OCI-LY1 (cell line): ENCODE results near the gene TIPIN.

Experiments used
- H2AFZ ChIP-seq: fragments of 200-600 bp; sonication (generic), shearing (Covaris generic); 2 replicates; pipeline ENCODE4 v1.6.0; 2014; ENCODE audit warnings: antibody characterized with exemption, mild to moderate bottlenecking, low read length
- H3F3A ChIP-seq: fragments of 200-600 bp; sonication (generic), shearing (Covaris generic); 2 replicates; pipeline ENCODE4 v1.6.0; 2014; ENCODE audit warnings: mild to moderate bottlenecking, antibody characterized with exemption, low read length, moderate library complexity; ENCODE audit not compliant: insufficient read depth
- H3K27ac ChIP-seq: fragments of 200-600 bp; sonication (generic); 2 replicates; pipeline ENCODE4 v1.5.1; 2014; ENCODE audit warnings: low read length, mixed run types, mild to moderate bottlenecking, low read depth; ENCODE audit not compliant: poor library complexity, severe bottlenecking
- H3K27me3 ChIP-seq: fragments of 200-600 bp; sonication (generic); 2 replicates; pipeline ENCODE4 v1.6.0; 2014; ENCODE audit warnings: antibody characterized with exemption, mild to moderate bottlenecking, low read length, moderate library complexity; ENCODE audit not compliant: insufficient read depth
- H3K36me3 ChIP-seq: fragments of 200-600 bp; sonication (generic); 2 replicates; pipeline ENCODE4 v1.6.1; 2014; ENCODE audit warnings: mild to moderate bottlenecking, antibody characterized with exemption, low read length, moderate library complexity, mixed read lengths; ENCODE audit not compliant: insufficient read depth
- H3K4me1 ChIP-seq: fragments of 200-600 bp; sonication (generic); 2 replicates; pipeline ENCODE4 v1.5.1; 2014; ENCODE audit warnings: mild to moderate bottlenecking, low read length, moderate library complexity; ENCODE audit not compliant: insufficient read depth, severe bottlenecking
- H3K4me2 ChIP-seq: fragments of 200-600 bp; sonication (generic), shearing (Covaris generic); 2 replicates; pipeline ENCODE4 v1.6.1; 2014; ENCODE audit warnings: low read length
- H3K4me3 ChIP-seq: fragments of 200-600 bp; sonication (generic); 2 replicates; pipeline ENCODE4 v1.5.1; 2014; ENCODE audit warnings: low read length, low read depth, mild to moderate bottlenecking, mixed read lengths; ENCODE audit not compliant: poor library complexity, severe bottlenecking
- H3K79me2 ChIP-seq: fragments of 200-600 bp; shearing (Covaris generic); 2 replicates; pipeline ENCODE4 v1.6.1; 2016; ENCODE audit warnings: mixed run types, low read length, mixed read lengths; ENCODE audit not compliant: insufficient read depth
- H3K9ac ChIP-seq: fragments of 200-600 bp; sonication (generic), shearing (Covaris generic); 2 replicates; pipeline ENCODE4 v1.6.1; 2014; ENCODE audit warnings: mild to moderate bottlenecking, low read length, mixed read lengths
- H3K9me2 ChIP-seq: fragments of 200-600 bp; sonication (generic), shearing (Covaris generic); 2 replicates; pipeline ENCODE4 v1.6.1; 2014; ENCODE audit warnings: low read depth, mild to moderate bottlenecking, low read length, mixed read lengths
- H3K9me3 ChIP-seq: fragments of 200-600 bp; shearing (Covaris generic); 2 replicates; pipeline ENCODE4 v1.6.1; 2014; ENCODE audit warnings: low read length, mixed read lengths
- H4K20me1 ChIP-seq: fragments of 200-600 bp; sonication (generic), shearing (Covaris generic); 2 replicates; pipeline ENCODE4 v1.6.0; 2016; ENCODE audit warnings: mild to moderate bottlenecking, low read length; ENCODE audit not compliant: insufficient read depth
- CTCF ChIP-seq: fragments of 200-600 bp; sonication (generic), shearing (Covaris generic); IDR thresholded peaks from 2 replicates; pipeline ENCODE4 v1.5.1; 2017; ENCODE audit warnings: mild to moderate bottlenecking, antibody characterized with exemption, low read length, moderate library complexity, mixed read lengths
- EZH2 ChIP-seq: fragments of 200-600 bp; sonication (generic), shearing (Covaris generic); IDR thresholded peaks from 2 replicates; pipeline ENCODE4 v1.8.0; 2017; ENCODE audit warnings: borderline replicate concordance, mixed run types, mild to moderate bottlenecking, antibody characterized with exemption, low read length, moderate library complexity, mixed read lengths

TIPIN gene

GRCh38 chr15:66388576-66388975, 32.1 kb upstream of the TIPIN start:
- Histone ChIP-seq H2AFZ (no peak overlapping the region), H4K20me1 (no peaks in the 10 kb centered on the region), H3K9me2 (no peaks in the 10 kb centered on the region), H3K9ac (peak overlapping the region; percentile 75), H3K27me3 (no peaks in the 10 kb centered on the region), H3F3A (no peaks in the 10 kb centered on the region), H3K4me1 (peaks cover 58% of the 10 kb centered on the region), H3K4me3 (peak overlapping the region; percentile 81), H3K79me2 (peaks cover 61% of the 10 kb centered on the region), H3K36me3 (peaks cover 10% of the 10 kb centered on the region), H3K9me3 (no peaks in the 10 kb centered on the region), H3K27ac (peak overlapping the region; percentile 84), H3K4me2 (peak overlapping the region; percentile 93)
- TF ChIP-seq CTCF (no peak), EZH2 (no peak)

GRCh38 chr15:66388043-66388363, 31.5 kb upstream of the TIPIN start:
- Histone ChIP-seq H3K27ac (peak overlapping the region; percentile 84), H3K79me2 (peaks cover 56% of the 10 kb centered on the region), H3K9me3 (no peaks in the 10 kb centered on the region), H3K27me3 (no peaks in the 10 kb centered on the region), H3K9ac (peak overlapping the region; percentile 75), H3K36me3 (peaks cover 10% of the 10 kb centered on the region), H3K4me2 (peak overlapping the region; percentile 93), H3K4me3 (peak overlapping the region; percentile 81), H2AFZ (no peak overlapping the region), H3K4me1 (peaks cover 57% of the 10 kb centered on the region), H3K9me2 (no peaks in the 10 kb centered on the region), H3F3A (no peaks in the 10 kb centered on the region), H4K20me1 (no peaks in the 10 kb centered on the region)
- TF ChIP-seq CTCF (no peak; the same call in 1 of the 2 replicates), EZH2 (no peak)

- peak overlapping the region; percentile 84 for H3K27ac ChIP-seq
- no peaks in the 10 kb centered on the region for H4K20me1 ChIP-seq
- H3K79me2 ChIP-seq = peaks cover 50% of the 10 kb centered on the region
- H3K4me1 ChIP-seq = peaks cover 57% of the 10 kb centered on the region
- peak overlapping the region; percentile 93 for H3K4me2 ChIP-seq
- H2AFZ ChIP-seq = no peak overlapping the region
- no peaks in the 10 kb centered on the region for H3K27me3 ChIP-seq
- no peaks in the 10 kb centered on the region for H3K9me3 ChIP-seq
- H3K4me3 ChIP-seq = peak overlapping the region; percentile 81
- TF ChIP-seq CTCF (peak; percentile 64), EZH2 (no peak)
- no peaks in the 10 kb centered on the region for H3F3A ChIP-seq
- H3K9me2 ChIP-seq = no peaks in the 10 kb centered on the region
- H3K9ac ChIP-seq = peak overlapping the region; percentile 75
- H3K36me3 ChIP-seq = peaks cover 10% of the 10 kb centered on the region; the same call in 1 of the 2 replicates
Observed at GRCh38 chr15:66387163-66388042, 30.9 kb upstream of the TIPIN start.
